ENCODE data around the gene TEP1.

GRCh38 chr14:20343862-20344220 is 69.5 kb downstream of the TEP1 start:
- TF ChIP-seq POLR2A (IDR thresholded peaks at IDR 0.05) (no peak), CTCF (IDR thresholded peaks at IDR 0.05) (peak in 1 of 4 experiments; percentile 5)

Data from gastroesophageal sphincter (tissue), 3 donors.